Loucy (cell line): Measurements from ENCODE around the gene ANKRD13D.

Experiments used
- CTCF ChIP-seq: fragments of 200-600 bp; sonication (generic); conservative IDR thresholded peaks from 2 replicates; pipeline ENCODE4 v1.5.1; 2014; ENCODE audit warnings: mild to moderate bottlenecking, antibody characterized with exemption, low read length
- EZH2phosphoT487 ChIP-seq: fragments of 200-600 bp; IDR thresholded peaks from 2 replicates; pipeline ENCODE4 v1.6.1; 2018; ENCODE audit warnings: antibody characterized with exemption, mild to moderate bottlenecking, moderate library complexity, borderline replicate concordance

- TF ChIP-seq CTCF, result no peak
- no peak for TF ChIP-seq EZH2phosphoT487
Measured at GRCh38 chr11:67255353-67255752, 33.8 kb upstream of the ANKRD13D start.
